Spleen (tissue), 7 donors: Measurements from ENCODE around the gene THSD4.

Source experiments
- POLR2A ChIP-seq, 3 donors: fragments of 450-650 bp; IDR thresholded peaks; one replicate each; pipeline ENCODE4 v1.5.1; 2017; ENCODE audit warnings: antibody characterized with exemption in 3 of 3, mild to moderate bottlenecking in 1 of 3
- POLR2AphosphoS5 ChIP-seq, 3 donors: sonication (generic); formaldehyde crosslinking; IDR thresholded peaks; one replicate each; pipeline ENCODE4 v1.5.1; 2017; ENCODE audit warnings: antibody characterized with exemption in 3 of 3
- TF ChIP-seq, protein P1 (sequence below), 11 experiments: fragments of 200-600 bp in 7 of 11; fragments of 450-650 bp in 4 of 11; sonication (generic) in 4 of 11; IDR thresholded peaks in 8 of 11; conservative IDR thresholded peaks in 3 of 11; 1 replicate in 7 of 11; 2 replicates in 4 of 11; pipeline versions ENCODE4 v1.4.0 to v1.8.0; 2016 to 2021; ENCODE audit warnings: antibody characterized with exemption in 11 of 11, inconsistent platforms in 4 of 11, mild to moderate bottlenecking in 1 of 11
- donor health status: DM: no; HTN: no; CAD: no; lungs with moderate emphysema.
- donor health status: DM: no; HTN: no; CAD: no.
- donor health status: DM: no; HTN: no; CAD: no.

DNA sequence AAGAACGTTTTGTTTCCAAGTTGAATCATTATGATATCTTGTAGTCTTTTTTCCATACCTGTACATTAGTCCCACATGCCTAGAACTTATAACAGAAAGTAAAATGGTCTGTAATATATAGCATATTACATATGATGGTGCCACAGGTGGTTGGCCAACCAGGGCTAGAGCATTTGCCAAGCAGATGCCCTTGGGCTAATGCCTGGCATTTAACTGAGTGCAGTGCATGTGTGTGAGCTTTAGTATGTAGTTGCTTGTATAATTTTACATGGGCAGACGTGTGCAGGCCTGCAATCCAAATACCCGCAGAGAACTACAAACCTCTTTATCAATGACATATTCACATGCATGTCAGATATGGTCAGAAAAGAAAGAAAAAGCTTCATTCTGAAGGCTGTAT, 27.5 kb downstream of the THSD4 start:
- TF ChIP-seq, protein P1, sequence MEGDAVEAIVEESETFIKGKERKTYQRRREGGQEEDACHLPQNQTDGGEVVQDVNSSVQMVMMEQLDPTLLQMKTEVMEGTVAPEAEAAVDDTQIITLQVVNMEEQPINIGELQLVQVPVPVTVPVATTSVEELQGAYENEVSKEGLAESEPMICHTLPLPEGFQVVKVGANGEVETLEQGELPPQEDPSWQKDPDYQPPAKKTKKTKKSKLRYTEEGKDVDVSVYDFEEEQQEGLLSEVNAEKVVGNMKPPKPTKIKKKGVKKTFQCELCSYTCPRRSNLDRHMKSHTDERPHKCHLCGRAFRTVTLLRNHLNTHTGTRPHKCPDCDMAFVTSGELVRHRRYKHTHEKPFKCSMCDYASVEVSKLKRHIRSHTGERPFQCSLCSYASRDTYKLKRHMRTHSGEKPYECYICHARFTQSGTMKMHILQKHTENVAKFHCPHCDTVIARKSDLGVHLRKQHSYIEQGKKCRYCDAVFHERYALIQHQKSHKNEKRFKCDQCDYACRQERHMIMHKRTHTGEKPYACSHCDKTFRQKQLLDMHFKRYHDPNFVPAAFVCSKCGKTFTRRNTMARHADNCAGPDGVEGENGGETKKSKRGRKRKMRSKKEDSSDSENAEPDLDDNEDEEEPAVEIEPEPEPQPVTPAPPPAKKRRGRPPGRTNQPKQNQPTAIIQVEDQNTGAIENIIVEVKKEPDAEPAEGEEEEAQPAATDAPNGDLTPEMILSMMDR (IDR thresholded peaks at IDR 0.05 in 8 of 11, conservative IDR thresholded peaks at IDR 0.05 in 3 of 11) = no peak
- TF ChIP-seq POLR2AphosphoS5 (IDR thresholded peaks at IDR 0.05) = no peak
- TF ChIP-seq POLR2A (IDR thresholded peaks at IDR 0.05) = no peak
